ENCODE measurements around the gene FAF1.

DNA sequence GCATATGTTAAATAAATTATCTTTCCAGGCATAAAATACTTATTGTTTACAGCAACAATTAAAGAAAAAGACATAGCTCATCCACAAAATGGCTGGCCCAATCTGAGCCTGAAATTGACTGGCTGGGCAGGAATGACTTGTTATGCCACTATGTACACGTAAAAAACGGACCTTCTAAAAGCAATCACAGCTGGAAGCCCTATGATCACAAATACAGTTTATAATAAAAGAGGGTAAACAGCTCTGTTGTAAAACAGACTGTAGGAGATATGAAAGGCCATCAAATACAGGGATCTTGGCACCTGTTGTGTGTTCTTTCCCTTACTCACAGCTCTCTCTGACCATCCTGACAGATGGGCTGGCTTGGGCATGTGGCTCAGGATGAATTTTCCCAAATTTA is 466.4 kb downstream of the FAF1 start:
- TF ChIP-seq CTCF (IDR thresholded peaks at IDR 0.05; ENCODE audit: extremely low read depth in 1 of 2, insufficient read depth in 1 of 2, low read depth in 1 of 2, low read length in 2 of 2) (no peak), GATA2 (IDR thresholded peaks at IDR 0.05; ENCODE audit: insufficient read depth, insufficient read length, low read depth, low read length) (no peak)
